GM21528 (cell line): ENCODE results near the gene THUMPD2.
"Not testable (repeated sequence)": the region's sequence is repeated elsewhere in the genome, so short reads cannot be mapped to it uniquely, and the experiment has no call there.

Experiments used
- ATAC-seq: cut with Tn5 transposase; IDR thresholded peaks from one replicate; pipeline ENCODE4 v1.9.1; 2021; ENCODE audit warnings: mild to moderate bottlenecking, moderate library complexity; ENCODE audit not compliant: unreplicated experiment, low FRiP score

THUMPD2 gene

GRCh38 chr2:39757156-39757555 is 21.9 kb downstream of the THUMPD2 start:
- no peak for ATAC-seq

GRCh38 chr2:39755466-39755865 is 23.6 kb downstream of the THUMPD2 start:
- no peak for ATAC-seq

GRCh38 chr2:39743269-39743776 is 35.7 kb downstream of the THUMPD2 start:
- no peak for ATAC-seq

- ATAC-seq, result no peak
These were observed 37.2 kb downstream of the THUMPD2 start for GRCh38 chr2:39741871-39742270.

GRCh38 chr2:39739386-39739785 is 39.7 kb downstream of the THUMPD2 start:
- ATAC-seq, result no peak

GRCh38 chr2:39738936-39739335 is 40.1 kb downstream of the THUMPD2 start:
- no peak for ATAC-seq

- ATAC-seq, result no peak
These were observed 41.4 kb downstream of the THUMPD2 start for GRCh38 chr2:39737661-39738060.

- no peak for ATAC-seq
These were observed 42.4 kb downstream of the THUMPD2 start for GRCh38 chr2:39736640-39737039.

- ATAC-seq, result no peak
These were observed 43.4 kb downstream of the THUMPD2 start for GRCh38 chr2:39735648-39736047.

- no peak for ATAC-seq
These were observed 44.6 kb downstream of the THUMPD2 start for GRCh38 chr2:39734445-39734844.

GRCh38 chr2:39733070-39733674 is 45.9 kb downstream of the THUMPD2 start:
- no peak for ATAC-seq

GRCh38 chr2:39732482-39732881 is 46.6 kb downstream of the THUMPD2 start:
- no peak for ATAC-seq

- no peak for ATAC-seq
These were observed 47.5 kb downstream of the THUMPD2 start for GRCh38 chr2:39731546-39731945.

GRCh38 chr2:39730685-39731302 is 48.3 kb downstream of the THUMPD2 start:
- no peak for ATAC-seq

GRCh38 chr2:39730276-39730675 is 48.8 kb downstream of the THUMPD2 start:
- no peak for ATAC-seq

GRCh38 chr2:39728941-39729351 is 50.1 kb downstream of the THUMPD2 start:
- ATAC-seq, result no peak

GRCh38 chr2:39728085-39728484 is 51.0 kb downstream of the THUMPD2 start:
- not testable (repeated sequence) for ATAC-seq

GRCh38 chr2:39725401-39725800 is 53.7 kb downstream of the THUMPD2 start:
- no peak for ATAC-seq

GRCh38 chr2:39724828-39725144 is 54.3 kb downstream of the THUMPD2 start:
- ATAC-seq, result no peak

- ATAC-seq, result no peak
These were observed 54.9 kb downstream of the THUMPD2 start for GRCh38 chr2:39723946-39724827.

GRCh38 chr2:39723497-39723896 is 55.6 kb downstream of the THUMPD2 start:
- ATAC-seq, result no peak
